GM19240 (cell line): ENCODE measurements around the gene CALML6.
A peak's percentile ranks its signal among the peaks of the same experiment; 100 is the strongest.
"Not testable (repeated sequence)": the region's sequence is repeated elsewhere in the genome, so short reads cannot be mapped to it uniquely, and the experiment has no call there.

Experiments
- DNase-seq: peaks from one replicate; pipeline ENCODE4 v3.0.0; 2011; ENCODE audit warnings: low spot score; ENCODE audit not compliant: insufficient read length

CALML6 gene, protein sequence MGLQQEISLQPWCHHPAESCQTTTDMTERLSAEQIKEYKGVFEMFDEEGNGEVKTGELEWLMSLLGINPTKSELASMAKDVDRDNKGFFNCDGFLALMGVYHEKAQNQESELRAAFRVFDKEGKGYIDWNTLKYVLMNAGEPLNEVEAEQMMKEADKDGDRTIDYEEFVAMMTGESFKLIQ

DNA sequence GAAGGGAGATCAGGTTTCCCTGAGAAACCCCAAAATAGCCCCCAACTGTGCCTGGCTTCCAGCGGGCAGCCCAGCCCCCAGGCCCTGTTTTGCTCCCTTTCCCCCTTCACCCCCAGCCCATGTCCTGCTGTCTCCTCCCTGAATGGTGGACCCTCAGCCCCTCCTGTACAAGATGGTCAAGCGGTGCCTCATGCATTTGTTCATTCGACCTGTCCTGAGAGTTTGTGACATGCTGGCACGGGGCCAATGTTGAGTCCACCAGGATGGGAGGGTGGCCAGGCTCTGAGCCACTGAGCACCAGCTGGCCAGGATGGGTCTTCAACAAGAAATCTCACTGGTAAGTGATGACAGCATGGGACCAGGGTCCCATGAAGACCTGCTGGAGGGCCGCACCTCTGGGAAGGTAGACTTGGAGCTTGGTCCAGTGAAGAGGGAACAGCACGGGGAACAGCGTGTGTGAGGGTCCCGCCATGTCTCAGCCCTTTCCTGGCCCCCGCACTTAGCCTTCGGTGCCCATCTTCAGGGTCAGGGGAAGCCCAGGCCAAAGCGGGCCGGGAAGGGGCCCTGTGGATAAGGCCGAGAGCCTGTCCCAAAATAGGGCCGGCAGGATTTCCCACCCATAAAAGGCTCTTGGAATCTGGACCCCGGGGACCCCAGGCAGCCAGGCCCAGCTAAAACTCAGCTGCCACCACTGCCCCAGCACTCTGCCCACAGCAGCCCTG is at the start of gene CALML6:
CALML6 (plus strand) TSS at position 290 of the 722 bp plus-strand sequence; CDS start at position 311, 21 bp downstream.
- DNase-seq, result no peak

DNA sequence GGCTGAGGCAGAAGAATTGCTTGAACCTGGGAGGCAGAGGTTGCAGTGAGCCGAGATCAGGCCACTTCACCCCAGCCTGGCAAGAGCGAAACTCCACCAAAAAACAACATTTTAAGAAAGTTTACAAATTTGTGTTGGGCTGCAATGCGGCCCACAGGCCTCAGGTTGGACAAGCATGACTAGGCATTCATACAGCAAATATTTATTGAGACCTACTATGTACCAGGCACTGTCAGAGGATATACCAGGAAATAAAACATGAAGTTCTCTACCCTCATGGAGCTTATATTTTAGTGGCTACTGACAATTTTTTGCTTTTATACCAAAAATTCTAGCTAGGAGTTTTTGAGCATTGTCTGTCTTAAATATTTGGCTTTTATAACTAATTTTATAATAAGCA is 47.9 kb upstream of the CALML6 start:
- DNase-seq, result no peak

DNA sequence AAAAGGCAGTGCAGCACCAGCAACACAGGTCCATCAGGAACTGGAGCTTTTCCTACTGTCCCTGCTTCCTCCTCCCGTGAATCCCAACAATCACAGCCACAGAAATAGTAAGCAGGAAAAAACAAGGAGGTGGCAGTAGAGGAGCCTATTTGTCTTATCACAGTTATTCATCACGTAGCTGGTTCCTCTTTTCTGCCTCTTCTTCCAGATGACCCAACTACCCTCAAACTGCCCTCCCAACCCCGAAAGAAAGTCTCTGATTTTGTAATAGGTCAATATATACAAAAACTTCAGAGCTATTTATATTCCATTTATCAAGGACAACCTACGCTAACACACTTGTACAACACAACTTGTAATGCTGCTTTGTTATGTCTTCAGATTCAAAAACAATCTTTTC is 45.6 kb upstream of the CALML6 start:
- DNase-seq, result no peak

DNA sequence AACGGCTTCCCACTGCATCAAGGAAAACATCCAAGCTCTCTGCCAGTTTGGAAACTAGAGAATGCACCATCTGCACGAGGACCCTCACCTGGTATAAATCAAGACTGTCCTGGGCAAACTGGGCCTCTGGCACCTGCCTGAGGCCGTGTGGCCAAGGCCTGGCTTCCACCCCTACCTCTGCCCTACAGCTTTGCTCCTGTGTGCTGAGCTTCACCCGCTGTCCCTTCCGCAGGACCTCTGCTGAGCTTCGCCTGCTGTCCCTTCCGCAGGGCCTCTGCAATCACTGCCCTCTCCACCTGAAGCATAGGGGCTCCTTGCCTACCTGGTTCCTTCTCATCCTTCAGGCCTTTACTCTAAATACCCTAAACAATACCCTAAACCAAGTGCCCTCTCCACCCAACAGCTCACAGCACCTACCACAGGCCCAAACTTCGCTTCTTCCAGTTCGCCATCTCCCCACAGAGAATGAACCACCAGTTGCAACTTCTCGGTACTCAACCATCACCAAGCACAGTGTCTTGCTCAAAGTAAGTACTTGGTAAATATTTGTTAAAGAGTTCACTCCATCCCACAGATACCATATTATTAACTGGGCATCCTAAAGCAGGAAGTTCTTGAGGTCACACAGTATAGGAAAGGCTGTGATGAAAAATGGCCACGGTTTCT is 42.6 kb upstream of the CALML6 start:
- DNase-seq, result no peak

DNA sequence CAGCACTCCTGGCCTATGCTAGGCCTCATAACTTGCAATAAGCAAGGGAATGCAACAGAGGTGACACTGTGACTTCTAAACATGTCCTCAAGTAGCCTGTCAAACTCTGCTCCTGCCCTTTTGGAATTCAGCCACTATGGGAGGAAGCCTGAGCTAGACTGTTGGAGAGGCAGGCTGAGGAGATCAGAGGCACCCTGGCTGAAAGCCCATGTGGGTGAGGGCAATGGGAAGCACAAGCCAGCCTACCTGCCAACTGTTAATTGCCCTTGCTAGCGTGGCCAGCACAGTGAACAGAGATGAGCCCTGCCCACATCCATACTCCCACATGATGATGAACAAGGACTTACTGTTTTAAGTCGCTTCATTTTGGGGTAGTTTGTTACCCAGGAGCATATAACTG is 41.9 kb upstream of the CALML6 start:
- DNase-seq, result no peak

DNA sequence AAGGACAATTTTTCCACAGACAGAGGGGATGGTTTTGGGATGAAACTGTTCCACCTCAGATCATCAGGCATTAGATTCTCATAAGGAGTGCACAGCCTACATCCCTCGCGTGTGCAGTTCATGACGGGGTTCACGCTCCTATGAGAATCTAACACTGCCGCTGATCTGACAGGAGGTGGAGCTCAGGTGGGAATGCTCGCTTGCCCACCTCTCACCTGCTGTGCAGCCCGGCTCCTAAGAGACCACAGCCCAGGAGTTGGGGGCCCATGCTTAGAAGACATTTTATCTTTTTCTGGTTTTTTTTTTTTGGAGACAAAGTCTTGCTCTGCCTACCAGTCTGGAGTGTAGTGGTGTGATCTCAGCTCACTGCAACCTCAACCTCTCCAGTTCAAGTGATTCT is 40.2 kb upstream of the CALML6 start:
- DNase-seq, result no peak

DNA sequence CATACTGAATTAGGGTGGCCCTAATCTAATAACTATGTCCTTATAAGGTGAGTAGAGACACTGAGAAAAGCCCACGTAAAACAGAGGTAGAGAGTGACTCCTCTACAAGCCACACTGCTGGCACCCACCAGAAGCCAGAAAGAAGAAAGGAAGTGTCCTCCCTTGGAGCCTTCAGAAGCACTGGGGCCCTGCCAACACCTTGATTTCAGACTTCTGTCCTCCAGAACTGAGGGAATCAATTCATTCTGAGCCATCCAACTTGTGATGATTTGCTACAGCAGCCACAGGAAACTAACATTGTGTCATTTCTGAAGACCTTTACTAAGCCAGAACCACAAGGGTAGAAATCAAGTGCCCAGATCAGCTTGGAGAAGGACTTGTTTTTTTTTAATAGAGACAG is 39.1 kb upstream of the CALML6 start:
- DNase-seq, result no peak

DNA sequence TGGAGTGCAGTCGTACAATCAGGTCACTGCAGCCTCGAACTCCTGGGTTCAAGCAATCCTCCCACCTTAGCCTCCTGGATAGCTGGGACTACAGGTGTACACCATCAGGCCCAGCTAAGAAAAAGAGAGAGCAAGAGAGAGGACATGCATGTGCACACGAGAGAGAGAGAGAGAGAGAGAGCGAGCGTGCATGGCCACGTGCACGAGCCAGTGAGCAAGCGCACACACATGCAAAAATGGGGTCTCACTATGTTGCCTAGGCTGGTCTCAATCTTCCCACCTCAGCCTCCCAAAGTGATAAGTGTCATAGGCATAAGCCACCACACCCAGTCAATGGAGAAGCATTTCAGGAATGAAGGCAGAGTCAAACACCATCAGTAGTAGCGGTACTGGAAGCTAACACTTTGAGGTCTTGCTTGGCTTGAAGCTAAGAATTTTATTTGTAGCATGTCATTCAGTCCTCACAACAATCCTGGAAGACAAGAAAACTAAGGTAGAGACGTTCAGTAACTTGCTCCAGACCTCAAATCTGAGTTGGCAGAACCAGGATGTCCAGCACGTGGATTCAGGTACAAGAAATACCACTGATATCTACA is 38.6 kb upstream of the CALML6 start:
- no peak for DNase-seq

DNA sequence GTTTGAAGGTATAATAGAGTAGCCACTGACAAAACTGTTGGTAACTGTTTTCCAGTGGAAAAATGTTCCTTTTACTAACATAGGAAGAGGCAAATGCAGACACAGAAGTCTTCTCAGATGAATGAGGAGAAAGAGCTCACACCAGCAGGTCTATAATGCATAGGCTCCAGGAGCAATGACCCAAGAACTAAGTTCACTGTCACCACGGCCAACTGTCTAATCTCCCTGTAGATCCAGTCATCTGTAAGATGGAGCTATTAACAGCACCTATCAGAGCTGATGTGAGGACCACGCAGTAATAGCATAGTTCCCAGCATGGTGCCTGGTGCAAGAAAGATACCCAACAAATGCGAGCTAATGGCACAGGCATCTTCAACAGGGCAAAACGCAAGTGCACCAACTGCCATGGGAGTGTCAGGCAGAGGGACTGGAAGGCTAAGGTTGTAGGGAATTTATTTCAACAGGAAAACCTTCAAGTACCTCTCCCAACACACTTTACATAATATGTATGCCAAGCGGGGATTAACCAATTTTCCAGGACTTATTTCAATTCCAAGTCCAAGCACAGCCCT is 37.1 kb upstream of the CALML6 start:
- DNase-seq, result no peak

DNA sequence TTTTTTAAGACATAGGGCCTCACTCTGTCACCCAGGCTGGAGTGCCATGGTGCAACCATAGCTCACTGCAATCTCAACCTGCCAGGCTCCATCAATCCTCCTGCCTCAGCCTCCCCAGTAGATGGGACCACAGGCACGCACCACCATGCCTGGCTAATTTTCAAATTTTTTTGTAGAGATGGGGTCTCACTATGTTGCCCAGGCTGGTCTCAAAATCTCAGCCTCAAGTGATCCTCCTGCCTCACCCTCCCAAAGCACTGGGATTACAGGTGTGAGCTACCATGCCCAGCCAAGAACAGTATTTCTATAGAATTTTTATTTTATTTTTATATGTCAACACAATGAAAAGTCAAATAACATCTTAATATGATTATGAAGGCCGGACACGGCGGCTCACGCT is 35.1 kb upstream of the CALML6 start:
- DNase-seq, result no peak

DNA sequence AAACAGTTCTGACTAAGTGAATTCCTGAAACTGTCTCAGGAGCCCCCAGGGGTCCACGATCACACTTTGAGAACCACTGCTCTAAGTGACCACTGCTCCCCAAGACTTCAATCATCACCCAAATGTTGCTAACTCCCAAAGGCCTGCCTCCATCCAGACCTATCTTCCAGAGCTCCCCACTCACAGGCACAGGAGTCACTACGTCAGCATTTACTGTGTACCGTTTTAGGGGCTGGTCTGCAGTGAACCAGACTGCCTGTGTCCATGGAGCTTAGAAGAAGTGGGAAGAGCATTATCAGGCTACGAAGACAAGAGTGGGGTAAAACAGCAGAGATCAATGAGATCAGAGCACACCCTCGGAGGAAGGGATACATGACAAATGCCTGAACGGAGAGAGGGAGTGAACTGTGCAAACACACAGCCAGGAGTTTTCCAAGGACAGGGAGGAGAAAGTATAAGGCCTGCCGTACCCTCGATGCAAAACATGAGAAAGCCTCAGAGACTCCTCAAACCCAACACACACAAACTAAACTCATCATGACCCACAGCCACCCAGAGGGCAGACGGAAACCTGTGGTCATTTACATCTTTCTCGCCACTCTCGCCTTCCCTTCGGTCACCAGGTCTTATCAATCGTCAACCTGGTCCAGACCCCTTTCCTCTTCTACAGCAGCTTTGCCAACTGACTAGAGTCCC is 34.3 kb upstream of the CALML6 start:
- no peak for DNase-seq

DNA sequence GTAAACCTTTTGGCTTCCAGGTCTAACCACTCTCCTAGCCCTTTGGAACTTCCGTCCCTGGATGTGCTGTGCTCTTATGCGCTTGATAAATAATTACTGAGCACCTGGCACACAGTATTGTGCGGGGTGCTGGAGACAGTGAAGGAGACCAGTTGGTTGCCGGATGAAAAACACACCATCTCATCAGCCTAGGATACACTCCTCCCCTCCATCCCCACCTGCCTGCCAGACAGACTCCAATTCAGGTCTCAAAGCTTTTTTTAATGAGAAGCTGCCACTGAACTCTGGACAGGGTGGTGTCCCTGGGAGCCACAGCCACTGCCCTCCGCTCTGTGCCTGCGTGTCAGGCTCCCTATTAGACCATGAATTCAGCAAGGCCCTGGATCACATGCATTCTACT is 33.3 kb upstream of the CALML6 start:
- no peak for DNase-seq

DNA sequence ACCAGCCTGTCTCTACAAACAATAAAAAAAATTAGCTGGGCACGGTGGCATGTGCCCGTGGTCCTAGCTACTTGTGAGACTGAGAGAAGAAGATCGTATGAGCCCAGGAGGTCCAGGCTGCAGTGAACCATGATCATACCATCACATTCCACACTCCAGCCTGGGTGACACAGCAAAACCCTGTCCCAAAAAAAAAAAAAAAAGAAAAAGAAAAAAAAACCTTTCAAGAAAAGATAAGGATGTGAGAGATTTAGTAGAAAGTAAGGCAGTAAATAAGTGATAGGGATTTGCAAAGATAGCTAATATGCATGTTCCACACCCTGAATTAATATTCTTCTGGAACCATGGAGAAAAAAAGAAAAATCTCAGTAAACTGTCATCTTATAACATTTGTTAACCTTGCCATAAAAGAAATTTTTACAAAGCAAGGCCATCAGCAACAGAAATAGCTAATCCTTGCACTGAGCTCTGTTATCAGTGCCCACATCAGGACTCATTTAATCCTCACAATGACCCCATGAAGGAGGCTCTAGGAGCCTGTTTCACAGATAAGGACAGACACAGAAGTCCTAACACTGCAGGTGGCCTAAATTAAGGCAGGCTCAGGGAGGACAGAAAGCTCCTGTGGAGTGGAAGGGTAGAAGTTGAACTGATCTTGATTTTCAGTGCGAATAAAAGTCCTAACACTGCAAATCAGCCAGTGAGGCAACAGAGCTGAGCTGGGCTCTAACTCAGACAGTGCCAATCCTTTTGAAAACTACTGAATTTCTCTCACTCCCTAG is 31.8 kb upstream of the CALML6 start:
- DNase-seq, result no peak

DNA sequence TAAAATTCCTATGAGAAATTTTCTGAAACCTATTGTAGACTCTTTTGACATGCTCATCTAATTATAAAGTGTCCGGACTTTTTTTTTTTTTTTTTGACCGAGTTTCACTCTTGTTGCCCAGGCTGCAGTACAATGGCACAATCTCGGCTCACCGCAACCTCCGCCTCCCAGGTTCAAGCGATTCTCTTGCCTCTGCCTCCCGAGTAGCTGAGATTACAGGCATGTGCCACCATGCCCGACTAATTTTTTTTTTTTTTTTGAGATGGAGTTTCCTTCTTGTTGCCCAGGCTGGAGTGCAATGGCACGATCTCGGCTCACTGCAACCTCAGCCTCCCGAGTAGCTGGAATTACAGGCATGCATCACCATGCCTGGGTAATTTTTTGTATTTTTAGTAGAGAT is 31.2 kb upstream of the CALML6 start:
- not testable (repeated sequence) for DNase-seq

DNA sequence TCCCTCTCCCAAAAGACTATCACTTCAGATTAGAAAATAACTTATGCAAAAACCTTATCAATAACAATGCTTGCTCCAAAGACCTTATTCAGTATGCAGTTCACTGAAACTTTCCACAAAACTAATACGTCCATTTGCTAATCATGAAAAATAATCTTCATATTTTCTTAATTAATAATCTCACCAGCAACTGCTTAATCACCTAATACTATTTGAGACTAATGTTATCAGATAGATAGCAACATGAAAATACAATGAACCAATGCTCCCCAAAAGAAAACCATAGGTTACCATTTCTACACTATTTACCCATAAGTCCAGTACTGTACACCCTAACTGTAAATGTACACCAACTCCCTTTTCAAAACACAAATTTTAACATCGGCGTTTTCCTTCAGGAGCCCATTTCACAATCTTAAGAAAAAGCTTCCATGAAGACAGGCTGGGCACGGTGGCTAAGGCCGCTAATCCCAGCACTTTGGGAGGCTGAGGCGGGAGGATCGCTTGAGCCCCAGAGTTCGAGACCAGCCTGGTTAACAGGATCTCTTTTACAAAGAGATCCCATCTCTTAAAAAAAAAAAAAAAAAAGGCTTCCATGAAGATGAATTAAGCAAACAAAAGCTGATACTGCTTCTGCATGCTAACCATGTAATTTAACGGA is 25.8 kb upstream of the CALML6 start:
- no peak for DNase-seq

DNA sequence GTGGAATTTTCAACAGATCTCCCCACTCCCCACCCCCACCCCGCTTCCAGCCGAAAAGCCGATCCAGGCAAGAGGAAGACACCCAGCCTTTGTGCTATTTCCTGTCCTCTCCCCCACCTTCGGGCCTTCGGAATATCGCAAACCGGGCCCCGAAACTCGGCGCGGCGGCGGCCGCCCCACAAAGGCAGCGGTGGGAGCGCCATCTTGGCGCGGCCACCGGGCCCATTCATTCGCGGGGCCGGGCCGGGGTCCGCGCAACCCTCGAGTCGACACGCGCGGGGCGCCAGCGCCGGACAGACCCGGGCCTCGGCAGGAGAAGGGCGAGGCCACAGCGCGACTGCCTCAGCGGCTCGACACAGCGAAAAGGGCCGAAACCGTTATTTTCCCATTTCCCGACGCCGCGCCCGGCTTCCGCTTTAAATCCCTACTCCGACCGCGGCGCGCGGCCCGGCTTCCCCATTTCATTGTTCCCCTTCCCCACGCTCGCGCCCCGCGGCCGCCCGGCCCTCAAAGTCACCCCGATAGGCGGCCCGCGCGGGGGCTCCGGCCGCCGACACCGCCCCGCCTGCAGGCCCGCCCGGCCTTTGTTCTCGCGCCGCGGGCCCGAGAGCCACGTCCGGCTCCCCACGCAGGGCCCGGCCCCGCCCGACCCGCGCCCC is 25.1 kb upstream of the CALML6 start:
- peak; percentile 63 for DNase-seq

DNA sequence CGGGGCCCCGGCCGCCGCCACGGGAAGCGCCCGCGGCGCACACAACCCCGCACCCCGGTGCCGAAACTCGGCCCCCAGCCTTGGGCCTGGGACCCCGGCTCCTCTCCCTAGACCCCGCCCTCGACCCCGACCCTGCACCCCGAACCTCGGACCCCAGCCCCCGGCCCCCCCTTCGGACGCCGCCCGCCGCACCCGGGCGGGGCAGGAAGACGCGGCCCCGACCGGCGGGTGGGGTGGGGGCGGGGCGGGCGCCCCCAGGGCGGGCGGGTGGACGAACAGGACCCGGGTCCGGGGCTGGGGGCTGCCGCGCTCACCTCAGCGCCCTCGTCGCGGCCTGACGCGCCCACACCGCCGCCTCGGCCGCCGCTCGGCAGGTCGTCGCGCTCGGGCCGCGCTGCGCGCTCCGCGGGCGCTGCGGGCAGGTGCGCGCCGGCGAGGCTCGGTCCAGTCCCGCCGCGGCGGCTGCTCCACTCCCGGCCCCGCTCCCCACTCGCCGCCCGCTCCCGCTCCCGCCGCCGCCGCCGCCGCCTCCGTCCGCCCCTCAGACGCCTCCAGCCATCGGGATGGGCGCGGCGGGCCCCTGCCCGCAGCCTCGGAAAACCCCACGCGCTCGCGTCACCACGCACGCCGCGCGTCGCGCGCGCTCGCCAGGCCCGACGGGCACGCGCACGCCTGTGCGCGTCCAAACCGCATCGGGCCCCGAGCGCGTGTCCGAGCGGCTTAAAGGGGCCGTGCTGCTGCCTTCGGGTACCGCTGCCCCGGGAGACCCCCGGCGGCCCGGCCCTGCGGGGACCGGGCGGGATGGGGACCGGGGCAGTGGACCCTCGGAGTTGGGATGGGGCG is 24.3 kb upstream of the CALML6 start, which contains the start of gene GNB1:
GNB1 (minus strand) TSS at position 582 of the 843 bp plus-strand sequence. CDS start 65,634 bp downstream, outside the sequence.
- DNase-seq, result peak; percentile 94

DNA sequence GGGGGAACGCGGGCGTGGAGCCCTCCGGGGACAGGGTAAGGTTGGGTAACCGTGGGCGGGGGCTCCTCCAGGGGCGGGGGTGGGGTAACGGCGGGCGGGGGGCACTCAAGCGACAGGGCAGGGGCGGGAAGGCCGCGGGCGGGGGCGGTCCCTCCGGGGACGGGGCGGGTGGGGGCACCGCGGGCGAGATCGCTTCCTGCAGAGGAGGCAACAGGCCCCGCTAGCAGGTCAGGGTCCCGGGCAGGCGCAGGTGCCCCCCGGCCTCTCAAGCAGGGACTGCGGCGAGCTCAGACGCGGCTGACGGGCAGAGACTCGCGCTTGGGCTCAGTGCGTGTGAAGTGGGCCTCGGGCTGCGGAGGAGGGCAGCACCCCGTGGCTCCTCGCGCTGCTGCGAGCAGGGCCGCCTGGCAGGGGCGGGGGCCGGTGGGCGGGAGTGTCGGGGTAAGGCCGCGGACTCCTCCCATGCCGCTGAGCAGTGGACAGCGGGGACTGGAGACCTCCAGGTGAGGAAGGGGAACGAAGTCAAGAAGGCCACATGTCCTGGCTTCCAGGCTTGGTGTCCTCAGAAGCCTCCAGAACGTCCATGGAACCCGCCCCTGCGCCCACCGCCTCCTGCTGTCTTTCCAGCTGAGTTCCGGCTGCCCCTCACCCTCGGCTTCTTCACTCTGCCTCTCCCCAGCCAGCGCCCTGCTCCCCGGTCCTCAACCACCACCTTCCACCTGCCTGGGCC is 23.5 kb upstream of the CALML6 start:
- DNase-seq, result peak; percentile 59
